B cell (primary cell): ENCODE measurements around the gene ZNF521.

ENCODE experiments used
- CTCF ChIP-seq: fragments of 200-600 bp; IDR thresholded peaks from one replicate; pipeline ENCODE4 v1.8.0; 2022; ENCODE audit warnings: antibody characterized with exemption, mild to moderate bottlenecking
- EZH2 ChIP-seq: IDR thresholded peaks from 2 replicates; pipeline ENCODE4 v1.6.1; 2012; ENCODE audit warnings: borderline replicate concordance, low read depth, mild to moderate bottlenecking, moderate library complexity, low read length; ENCODE audit not compliant: insufficient read depth, poor library complexity, severe bottlenecking

GRCh38 chr18:25067275-25068025, 284.5 kb downstream of the ZNF521 start:
- TF ChIP-seq CTCF (no peak), EZH2 (no peak)
